ENCODE measurements around the gene MSANTD7. TPM values are rescaled to one million over a fixed set of nuclear protein-coding genes. Genes with fewer than 3 reads are reported as not detected.

The MSANTD7 gene
- total RNA-seq = 10 to 100 TPM in 3 of 4 donors, 1 to 10 TPM in 1; 8.7 to 12.2 (median 10.7) TPM

- TF ChIP-seq CTCF (IDR thresholded peaks at IDR 0.05) (no peak), POLR2A (IDR thresholded peaks at IDR 0.05) (no peak)
- intact Hi-C loops (cut with DNase I; ENCODE audit: low total_unique reads) = loop anchor here (5.0 to 10.0 kb wide), 2 partner anchors 293 to 329 kb away; partner anchors contain the start of gene NMT2
- 0% methylated on average over 35 to 61 of the region's 72 CpGs for WGBS, 2 donors
- H3K4me3 ChIP-seq (ENCODE audit: low read depth, poor library complexity, severe bottlenecking) = peak within 1 kb of the TSS; percentile 93
- DNase-seq (ENCODE audit: low spot score in 2 of 2) = peak; percentile 99 to 100
Observed at GRCh38 chr10:14837757-14838581, at the start of gene MSANTD7, which contains the start of the genes CDNF and HSPA14. MSANTD7 (plus strand) TSS chr10:14838306; CDS start chr10:14842285, 3,979 bp downstream. CDNF (minus strand) TSS chr10:14838037; CDS start chr10:14837946, 91 bp downstream. HSPA14 (plus strand) TSS chr10:14838306; CDS start chr10:14838403, 97 bp downstream.

GRCh38 chr10:14798636-14799035 lies 39.5 kb upstream of the MSANTD7 start:
- WGBS, 2 donors = 35 to 46% methylated on average over 5 of the region's 5 CpGs
- intact Hi-C loops (cut with DNase I; ENCODE audit: low total_unique reads) = no loop called here
- no peak for TF ChIP-seq CTCF (IDR thresholded peaks at IDR 0.05)
- no peak for TF ChIP-seq POLR2A (IDR thresholded peaks at IDR 0.05)
- H3K4me3 ChIP-seq (ENCODE audit: low read depth, poor library complexity, severe bottlenecking) = no peak overlapping the region
- no peak for DNase-seq (ENCODE audit: low spot score in 2 of 2)

- intact Hi-C loops (cut with DNase I; ENCODE audit: low total_unique reads) = no loop called here
Observed at GRCh38 chr10:14800397-14800796, 37.7 kb upstream of the MSANTD7 start.

GRCh38 chr10:14801723-14802122 lies 36.4 kb upstream of the MSANTD7 start:
- intact Hi-C loops (cut with DNase I; ENCODE audit: low total_unique reads) = no loop called here
- H3K4me3 ChIP-seq (ENCODE audit: low read depth, poor library complexity, severe bottlenecking) = no peak overlapping the region
- 40 to 46% methylated on average over 5 of the region's 5 CpGs for WGBS, 2 donors
- DNase-seq (ENCODE audit: low spot score in 2 of 2) = no peak
- TF ChIP-seq CTCF (IDR thresholded peaks at IDR 0.05) (no peak), POLR2A (IDR thresholded peaks at IDR 0.05) (no peak)

More at GRCh38 chr10:14800397-14800796, 37.7 kb upstream of the MSANTD7 start:
- no peak overlapping the region for H3K4me3 ChIP-seq (ENCODE audit: low read depth, poor library complexity, severe bottlenecking)
- DNase-seq (ENCODE audit: low spot score in 2 of 2) = no peak
- TF ChIP-seq POLR2A (IDR thresholded peaks at IDR 0.05) (no peak), CTCF (IDR thresholded peaks at IDR 0.05) (no peak)
- WGBS, 2 donors = 59 to 69% methylated on average over 1 of the region's 1 CpG

- TF ChIP-seq POLR2A (IDR thresholded peaks at IDR 0.05) (no peak), CTCF (IDR thresholded peaks at IDR 0.05) (no peak)
- 43 to 83% methylated on average over 1 of the region's 1 CpG for WGBS, 2 donors
- no peak overlapping the region for H3K4me3 ChIP-seq (ENCODE audit: low read depth, poor library complexity, severe bottlenecking)
- intact Hi-C loops (cut with DNase I; ENCODE audit: low total_unique reads) = no loop called here
- no peak for DNase-seq (ENCODE audit: low spot score in 2 of 2)
Observed at GRCh38 chr10:14803827-14804226, 34.3 kb upstream of the MSANTD7 start.
